Liver (tissue), 9 donors: Measurements from ENCODE around the gene EDN1. TPM values are rescaled to one million over a fixed set of nuclear protein-coding genes. Genes with fewer than 3 reads are reported as not detected.

Experiments used
- DNase-seq: peaks from one replicate; pipeline ENCODE4 v3.0.0-alpha.2; 2017; ENCODE audit warnings: low spot score
- H3K27ac ChIP-seq, 2 donors: one replicate each; pipeline ENCODE4 v1.7.0; 2013; ENCODE audit warnings: inconsistent platforms in 2 of 2, low read length in 2 of 2, control low read depth in 1 of 2, low read depth in 1 of 2, mild to moderate bottlenecking in 1 of 2
- H3K27me3 ChIP-seq, 4 donors: one replicate each; pipeline versions ENCODE4 v1.6.1 to v1.7.0; 2013; ENCODE audit warnings: low read length in 3 of 4, inconsistent platforms in 1 of 4, mild to moderate bottlenecking in 1 of 4, moderate library complexity in 1 of 4; ENCODE audit not compliant: control insufficient read depth in 4 of 4, insufficient read depth in 4 of 4
- H3K36me3 ChIP-seq, 4 donors: one replicate each; pipeline versions ENCODE4 v1.6.1 to v1.7.0; 2013; ENCODE audit warnings: low read length in 3 of 4, mild to moderate bottlenecking in 3 of 4, low read depth in 1 of 4, moderate library complexity in 1 of 4; ENCODE audit not compliant: control insufficient read depth in 4 of 4, insufficient read depth in 3 of 4
- H3K4me1 ChIP-seq, 4 donors: one replicate each; pipeline versions ENCODE4 v1.6.1 to v1.7.0; 2013; ENCODE audit warnings: low read length in 3 of 4, mild to moderate bottlenecking in 3 of 4, moderate library complexity in 1 of 4; ENCODE audit not compliant: control insufficient read depth in 4 of 4, insufficient read depth in 4 of 4
- H3K4me3 ChIP-seq, 3 donors: one replicate each; pipeline versions ENCODE4 v1.6.1 to v1.7.0; 2013; ENCODE audit warnings: low read length in 3 of 3, control low read depth in 1 of 3, low read depth in 1 of 3, mild to moderate bottlenecking in 1 of 3
- H3K9ac ChIP-seq, 2 donors: one replicate each; pipeline ENCODE4 v1.7.0; 2013; ENCODE audit warnings: low read length in 2 of 2, mild to moderate bottlenecking in 2 of 2, moderate library complexity in 2 of 2, control low read depth in 1 of 2, low read depth in 1 of 2
- H3K9me3 ChIP-seq, 4 donors: one replicate each; pipeline versions ENCODE4 v1.6.1 to v1.7.0; 2013; ENCODE audit warnings: low read length in 3 of 4; ENCODE audit not compliant: control insufficient read depth in 4 of 4
- CTCF ChIP-seq: fragments of 150-350 bp; IDR thresholded peaks from 2 replicates; pipeline ENCODE4 v1.5.1; 2017; ENCODE audit warnings: improper control_type of control experiment, low read depth, low read length; ENCODE audit not compliant: missing input control
- NR2F2 ChIP-seq: IDR thresholded peaks from 2 replicates; pipeline ENCODE4 v1.6.1; 2016; ENCODE audit warnings: antibody characterized with exemption
- RAD21 ChIP-seq, 2 donors: IDR thresholded peaks; 2 replicates each; pipeline ENCODE4 v1.6.1; 2016; ENCODE audit warnings: antibody characterized with exemption in 2 of 2, mild to moderate bottlenecking in 2 of 2
- REST ChIP-seq: IDR thresholded peaks from 2 replicates; pipeline ENCODE4 v1.6.1; 2016; ENCODE audit warnings: antibody characterized with exemption, mild to moderate bottlenecking
- WGBS: extraction: QIAGEN DNeasy Blood & Tissue Kit; methylation state at CpG from one replicate; pipeline ENCODE4 v1.1.7; 2013; 5-methylcytosine and 5-hydroxymethylcytosine counted together
- polyA plus RNA-seq, 2 donors: library from polyadenylated mRNA; stranded (reverse) in 1 of 2; unstranded in 1 of 2; fragments of 200-250 nt in 1 of 2; fragments of >200 nt in 1 of 2; fragmentation: Nextera tagmentation in 1 of 2; extraction: Ambion mirVana in 1 of 2; gene quantifications; one replicate each; pipeline versions ENCODE4 v1.2.1 to v1.2.3, GENCODE V29; 2013 to 2015
- total RNA-seq, 2 donors: library from RNA; depleted of rRNA; stranded (reverse); fragments of >200 nt; gene quantifications; one replicate each; pipeline ENCODE4 v1.2.3, GENCODE V29; 2014
- TF ChIP-seq, protein P1 (sequence below): IDR thresholded peaks from 2 replicates; pipeline ENCODE4 v1.6.1; 2016; ENCODE audit warnings: antibody characterized with exemption
- donor health status: healthy.
- donor health status: healthy.
- donor health status: healthy.
- donor health status: healthy.
- donor health status: healthy.

EDN1 gene
- total and polyA plus RNA-seq, 4 donors, result 0.70 to 1.2 (median 1.0) TPM

- WGBS, result 80% methylated on average over 3 of the region's 3 CpGs
- H3K9me3 ChIP-seq, result no peaks in the 10 kb centered on the region
- no peak overlapping the region for H3K9ac ChIP-seq
- TF ChIP-seq, protein P1, sequence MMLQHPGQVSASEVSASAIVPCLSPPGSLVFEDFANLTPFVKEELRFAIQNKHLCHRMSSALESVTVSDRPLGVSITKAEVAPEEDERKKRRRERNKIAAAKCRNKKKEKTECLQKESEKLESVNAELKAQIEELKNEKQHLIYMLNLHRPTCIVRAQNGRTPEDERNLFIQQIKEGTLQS, result no peak
- no peak for TF ChIP-seq NR2F2
- peaks cover 0 to 25% (median 12%) of the 10 kb centered on the region in 4 donors for H3K4me1 ChIP-seq
- no peak for DNase-seq
- no peak overlapping the region for H3K27ac ChIP-seq
- H3K27me3 ChIP-seq, result no peaks in the 10 kb centered on the region
- H3K36me3 ChIP-seq, result no peaks in the 10 kb centered on the region
- no peak overlapping the region for H3K4me3 ChIP-seq
Measured at GRCh38 chr6:12288914-12289313, 1.2 kb upstream of the EDN1 start.

DNA sequence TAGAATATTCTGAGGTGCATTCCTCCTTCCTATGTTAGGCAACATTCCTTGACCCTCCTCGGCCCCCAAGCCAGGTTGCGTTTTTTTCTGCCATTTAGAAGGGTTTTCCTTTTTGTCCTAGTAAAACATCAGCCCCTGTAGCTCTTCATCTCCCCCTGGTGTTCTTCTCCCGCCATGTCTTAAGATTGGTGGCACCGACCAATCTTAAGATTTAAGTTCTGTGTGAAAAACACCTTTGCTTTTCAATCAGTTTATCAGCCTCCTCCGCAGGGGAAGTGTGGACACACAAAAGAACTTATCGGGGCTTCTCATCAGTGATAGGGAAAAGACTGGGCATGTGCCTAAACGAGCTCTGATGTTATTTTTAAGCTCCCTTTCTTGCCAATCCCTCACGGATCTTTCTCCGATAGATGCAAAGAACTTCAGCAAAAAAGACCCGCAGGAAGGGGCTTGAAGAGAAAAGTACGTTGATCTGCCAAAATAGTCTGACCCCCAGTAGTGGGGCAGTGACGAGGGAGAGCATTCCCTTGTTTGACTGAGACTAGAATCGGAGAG, 719 bp upstream of the EDN1 start:
- DNase-seq, result peak; percentile 38
- WGBS, result 4% methylated on average over 13 of the region's 13 CpGs
- H3K36me3 ChIP-seq, result no peaks in the 10 kb centered on the region

More for the DNA sequence above, 719 bp upstream of the EDN1 start:
- Histone ChIP-seq H3K4me1 (peaks cover 0 to 25% (median 12%) of the 10 kb centered on the region in 4 donors), H3K27me3 (no peaks in the 10 kb centered on the region), H3K9me3 (no peaks in the 10 kb centered on the region), H3K27ac (no peak overlapping the region), H3K9ac (peak overlapping the region in 1 of 2 donors; percentile 68), H3K4me3 (peak overlapping the region in 2 of 3 donors; percentile 51 to 60)
- TF ChIP-seq RAD21 (IDR thresholded peaks at IDR 0.05) (peak; percentile 77 to 83), REST (no peak), CTCF (peak; percentile 61)
